PFSK-1 (cell line): Measurements from ENCODE around the gene PLCXD1.

ENCODE experiments used
- FOXP2 ChIP-seq: optimal IDR thresholded peaks from 2 replicates; pipeline ENCODE3; 2011; ENCODE audit warnings: borderline replicate concordance, control low read depth, inconsistent platforms; ENCODE audit not compliant: insufficient read depth; ENCODE audit errors: extremely low read length, extremely low read depth
- POLR2AphosphoS5 ChIP-seq: IDR thresholded peaks from 2 replicates; pipeline ENCODE4 v1.6.1; 2012; ENCODE audit warnings: low read depth, mild to moderate bottlenecking, control low read depth, low read length, moderate library complexity
- SIN3A ChIP-seq: IDR thresholded peaks from 2 replicates; pipeline ENCODE4 v1.6.1; 2012; ENCODE audit warnings: mild to moderate bottlenecking, low read length, moderate library complexity, borderline replicate concordance; ENCODE audit not compliant: insufficient read depth
- TAF1 ChIP-seq: IDR thresholded peaks from 2 replicates; pipeline ENCODE4 v1.6.1; 2012; ENCODE audit warnings: low read length, control low read depth, borderline replicate concordance; ENCODE audit not compliant: insufficient read depth
- TF ChIP-seq, protein P1 (sequence below), 2 experiments: IDR thresholded peaks; 2 replicates each; pipeline versions ENCODE4 v1.6.1 to v1.8.0; 2011 to 2012; ENCODE audit warnings: low read depth in 2 of 2, low read length in 2 of 2, control low read depth in 1 of 2, inconsistent platforms in 1 of 2, mild to moderate bottlenecking in 1 of 2, moderate library complexity in 1 of 2; ENCODE audit not compliant: insufficient read depth in 1 of 2

PLCXD1 gene

DNA sequence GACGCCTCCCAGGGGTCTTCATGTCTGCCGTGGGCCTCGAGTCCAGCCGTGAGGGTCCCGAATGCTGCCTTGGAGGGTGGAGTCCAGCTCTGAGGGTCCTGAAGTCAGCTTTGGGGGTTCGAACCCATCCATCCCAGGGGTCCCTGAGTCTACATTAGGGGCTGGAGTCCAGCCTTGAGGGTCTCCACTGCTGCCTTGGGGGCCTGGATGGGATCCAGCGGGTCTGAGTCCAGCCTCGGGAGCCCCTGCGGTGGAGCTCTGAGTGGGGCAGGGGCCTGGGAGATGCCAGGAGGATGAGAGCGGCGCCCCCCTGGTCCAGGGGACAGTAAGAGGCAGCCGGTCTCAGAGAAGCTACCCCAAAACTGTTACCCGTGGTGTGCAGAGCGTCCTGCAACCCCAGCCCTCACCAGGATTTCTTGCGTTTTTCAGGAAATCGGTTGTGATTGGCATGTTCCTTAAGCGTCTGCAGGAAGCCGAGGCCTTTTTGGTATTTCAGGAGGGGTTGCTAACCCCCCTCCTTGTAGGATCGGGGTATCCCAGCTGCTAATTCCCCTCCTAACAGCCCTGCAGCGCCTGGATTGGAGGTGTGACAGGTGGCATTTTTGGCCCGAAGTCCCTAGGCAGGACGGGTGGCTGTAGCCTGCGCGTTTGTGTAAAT, 39.1 kb downstream of the PLCXD1 start:
- TF ChIP-seq, protein P1, sequence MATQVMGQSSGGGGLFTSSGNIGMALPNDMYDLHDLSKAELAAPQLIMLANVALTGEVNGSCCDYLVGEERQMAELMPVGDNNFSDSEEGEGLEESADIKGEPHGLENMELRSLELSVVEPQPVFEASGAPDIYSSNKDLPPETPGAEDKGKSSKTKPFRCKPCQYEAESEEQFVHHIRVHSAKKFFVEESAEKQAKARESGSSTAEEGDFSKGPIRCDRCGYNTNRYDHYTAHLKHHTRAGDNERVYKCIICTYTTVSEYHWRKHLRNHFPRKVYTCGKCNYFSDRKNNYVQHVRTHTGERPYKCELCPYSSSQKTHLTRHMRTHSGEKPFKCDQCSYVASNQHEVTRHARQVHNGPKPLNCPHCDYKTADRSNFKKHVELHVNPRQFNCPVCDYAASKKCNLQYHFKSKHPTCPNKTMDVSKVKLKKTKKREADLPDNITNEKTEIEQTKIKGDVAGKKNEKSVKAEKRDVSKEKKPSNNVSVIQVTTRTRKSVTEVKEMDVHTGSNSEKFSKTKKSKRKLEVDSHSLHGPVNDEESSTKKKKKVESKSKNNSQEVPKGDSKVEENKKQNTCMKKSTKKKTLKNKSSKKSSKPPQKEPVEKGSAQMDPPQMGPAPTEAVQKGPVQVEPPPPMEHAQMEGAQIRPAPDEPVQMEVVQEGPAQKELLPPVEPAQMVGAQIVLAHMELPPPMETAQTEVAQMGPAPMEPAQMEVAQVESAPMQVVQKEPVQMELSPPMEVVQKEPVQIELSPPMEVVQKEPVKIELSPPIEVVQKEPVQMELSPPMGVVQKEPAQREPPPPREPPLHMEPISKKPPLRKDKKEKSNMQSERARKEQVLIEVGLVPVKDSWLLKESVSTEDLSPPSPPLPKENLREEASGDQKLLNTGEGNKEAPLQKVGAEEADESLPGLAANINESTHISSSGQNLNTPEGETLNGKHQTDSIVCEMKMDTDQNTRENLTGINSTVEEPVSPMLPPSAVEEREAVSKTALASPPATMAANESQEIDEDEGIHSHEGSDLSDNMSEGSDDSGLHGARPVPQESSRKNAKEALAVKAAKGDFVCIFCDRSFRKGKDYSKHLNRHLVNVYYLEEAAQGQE (IDR thresholded peaks at IDR 0.05; ENCODE audit: insufficient read depth in 1 of 2, low read depth in 2 of 2, low read length in 2 of 2) = no peak
- TF ChIP-seq POLR2AphosphoS5 = 0 out of 2 replicates have a peak, but pooled peaks have one; percentile 25

DNA sequence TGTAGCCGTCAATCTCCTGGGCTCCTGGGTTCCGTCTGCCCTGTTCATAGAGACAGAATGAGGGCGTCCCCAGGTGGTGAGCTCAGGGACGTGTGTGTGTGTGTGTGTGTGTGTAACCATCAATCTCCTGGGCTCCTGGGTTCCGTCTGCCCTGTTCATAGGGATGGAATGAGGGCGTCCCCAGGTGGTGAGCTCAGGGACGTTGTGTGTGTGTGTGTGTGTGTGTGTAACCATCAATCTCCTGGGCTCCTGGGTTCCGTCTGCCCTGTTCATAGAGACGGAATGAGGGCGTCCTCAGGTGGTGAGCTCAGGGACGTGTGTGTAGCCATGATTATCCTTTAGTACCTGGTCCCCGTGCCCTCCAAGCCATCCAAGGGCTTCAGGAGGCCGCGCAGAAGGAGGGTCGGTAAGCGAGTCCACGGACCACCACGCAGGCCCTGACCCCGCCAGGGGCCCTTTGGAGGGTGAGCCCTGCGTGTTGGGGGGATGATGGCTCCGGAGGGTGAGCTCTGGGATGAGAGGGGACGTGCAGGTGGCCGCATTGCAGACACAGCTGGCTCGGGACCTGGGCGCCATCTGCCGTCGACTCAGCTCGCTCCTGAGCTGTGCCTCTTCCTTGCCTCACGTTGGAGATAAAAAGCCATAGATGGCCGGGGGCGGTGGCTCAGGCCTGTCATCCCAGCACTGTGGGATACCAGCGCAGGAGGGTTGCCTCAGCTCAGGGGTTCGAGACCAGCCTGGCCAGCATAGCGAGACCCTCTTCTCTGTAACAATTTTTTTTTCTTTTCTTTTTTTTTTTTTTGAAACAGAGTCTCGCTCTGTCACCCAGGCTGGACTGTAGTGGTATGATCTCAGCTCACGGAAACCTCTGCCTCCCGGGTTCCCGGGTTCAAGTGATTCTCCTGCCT, 42.8 kb downstream of the PLCXD1 start:
- TF ChIP-seq TAF1 (no peak), SIN3A (no peak)
- TF ChIP-seq, protein P1 (IDR thresholded peaks at IDR 0.05; ENCODE audit: insufficient read depth in 1 of 2, low read depth in 2 of 2, low read length in 2 of 2) = no peak

DNA sequence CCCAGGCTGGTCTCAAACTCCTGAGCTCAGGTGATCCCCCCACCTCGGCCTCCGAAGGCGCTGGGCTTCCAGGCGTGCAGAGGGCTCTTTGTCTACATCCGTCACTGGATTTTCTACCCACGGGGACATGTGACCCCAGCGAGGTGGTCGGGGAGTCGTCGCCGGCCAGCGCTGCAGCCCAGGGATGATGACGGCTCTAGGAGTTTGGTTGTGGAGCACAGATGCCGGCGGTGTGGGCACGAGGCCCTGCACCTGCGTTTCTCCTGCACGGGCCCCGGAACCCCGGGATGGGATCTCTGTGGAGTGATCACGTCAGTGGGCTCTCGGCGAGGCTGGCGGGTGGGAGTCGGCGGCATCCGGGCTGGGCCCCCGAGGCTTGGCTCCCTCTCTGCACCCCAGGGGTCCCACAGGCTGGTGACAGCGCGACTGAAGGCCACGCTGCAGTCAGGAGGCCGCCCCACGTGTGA, 46.5 kb downstream of the PLCXD1 start:
- TF ChIP-seq SIN3A = no peak
- no peak for TF ChIP-seq FOXP2
- TF ChIP-seq, protein P1 (IDR thresholded peaks at IDR 0.05; ENCODE audit: insufficient read depth in 1 of 2, low read depth in 2 of 2, low read length in 2 of 2) = no peak
- no peak for TF ChIP-seq POLR2AphosphoS5
- no peak for TF ChIP-seq TAF1

DNA sequence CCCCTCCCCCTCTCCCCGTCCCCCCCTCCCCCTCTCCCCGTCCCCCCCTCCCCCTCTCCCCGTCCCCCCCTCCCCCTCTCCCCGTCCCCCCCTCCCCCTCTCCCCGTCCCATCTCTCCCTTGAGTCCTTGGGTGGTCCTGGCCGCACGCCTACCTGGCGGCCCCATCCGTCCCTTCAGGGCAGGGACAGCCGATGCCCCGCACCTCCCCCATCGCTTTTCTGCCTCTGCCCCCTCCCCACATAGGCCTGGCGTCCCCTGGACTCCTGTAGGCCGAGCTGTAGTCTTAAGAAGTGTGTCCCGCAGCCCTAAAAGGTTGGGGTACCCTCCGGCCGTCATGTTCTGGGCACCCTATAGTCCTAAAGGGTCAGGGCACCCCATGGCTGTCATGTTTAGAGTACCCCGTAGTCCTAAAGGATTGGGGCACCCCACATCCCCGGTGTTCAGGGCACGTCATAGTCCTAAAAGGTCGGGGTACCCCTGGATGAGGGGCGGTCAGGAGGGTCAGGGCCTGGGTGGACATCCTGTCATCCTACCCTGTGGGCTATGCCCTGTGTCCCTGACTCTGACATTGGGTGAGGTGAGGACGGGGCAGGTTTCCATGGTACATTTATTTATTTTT, 48.2 kb downstream of the PLCXD1 start:
- TF ChIP-seq TAF1 (no peak), POLR2AphosphoS5 (no peak), FOXP2 (no peak), SIN3A (no peak)
- TF ChIP-seq, protein P1 (IDR thresholded peaks at IDR 0.05; ENCODE audit: insufficient read depth in 1 of 2, low read depth in 2 of 2, low read length in 2 of 2) = no peak
